Measurements from ENCODE around the gene EDN1.
"Not testable (repeated sequence)": the region's sequence is repeated elsewhere in the genome, so short reads cannot be mapped to it uniquely, and the experiment has no call there.

The EDN1 gene

DNA sequence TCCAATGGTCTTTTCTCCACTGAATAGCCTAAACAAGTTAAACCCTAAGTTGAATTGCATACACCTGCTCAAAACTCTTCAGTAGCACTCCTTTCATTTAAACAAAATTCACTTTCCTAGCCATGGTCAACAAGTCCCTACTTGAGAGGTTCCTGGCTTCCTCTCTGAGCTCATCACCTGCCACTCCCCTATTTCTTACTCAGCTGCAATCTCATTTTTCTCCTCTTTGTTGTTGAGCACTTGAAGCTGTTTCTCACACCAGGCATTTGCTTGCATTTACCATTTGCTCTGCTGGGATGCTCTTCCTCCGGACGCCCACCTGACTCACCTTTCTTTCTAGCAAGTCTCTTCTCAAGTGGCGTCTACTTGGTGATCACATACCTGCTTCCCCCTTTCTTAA is 38.5 kb downstream of the EDN1 start:
- DNase-seq: no peak

DNA sequence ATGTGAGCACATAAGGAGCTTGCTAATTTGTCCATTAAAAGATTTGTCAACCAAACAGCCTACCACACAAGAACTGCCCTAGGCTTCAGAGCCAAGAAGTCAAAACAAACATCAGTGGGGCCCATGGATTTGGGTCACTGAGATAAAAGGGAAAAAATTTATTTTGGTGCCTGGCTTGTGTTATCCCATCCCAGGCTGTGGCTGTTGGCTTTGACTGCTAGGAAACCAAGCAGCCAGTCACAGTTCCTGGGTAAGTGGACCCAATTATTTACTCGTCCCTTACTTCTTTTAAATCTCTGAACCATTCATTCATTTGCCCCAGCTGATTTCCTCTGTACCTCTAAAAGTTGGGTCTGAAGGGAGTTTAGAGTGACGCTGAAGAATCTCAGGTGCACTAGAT is 41.3 kb downstream of the EDN1 start:
- DNase-seq: no peak

DNA sequence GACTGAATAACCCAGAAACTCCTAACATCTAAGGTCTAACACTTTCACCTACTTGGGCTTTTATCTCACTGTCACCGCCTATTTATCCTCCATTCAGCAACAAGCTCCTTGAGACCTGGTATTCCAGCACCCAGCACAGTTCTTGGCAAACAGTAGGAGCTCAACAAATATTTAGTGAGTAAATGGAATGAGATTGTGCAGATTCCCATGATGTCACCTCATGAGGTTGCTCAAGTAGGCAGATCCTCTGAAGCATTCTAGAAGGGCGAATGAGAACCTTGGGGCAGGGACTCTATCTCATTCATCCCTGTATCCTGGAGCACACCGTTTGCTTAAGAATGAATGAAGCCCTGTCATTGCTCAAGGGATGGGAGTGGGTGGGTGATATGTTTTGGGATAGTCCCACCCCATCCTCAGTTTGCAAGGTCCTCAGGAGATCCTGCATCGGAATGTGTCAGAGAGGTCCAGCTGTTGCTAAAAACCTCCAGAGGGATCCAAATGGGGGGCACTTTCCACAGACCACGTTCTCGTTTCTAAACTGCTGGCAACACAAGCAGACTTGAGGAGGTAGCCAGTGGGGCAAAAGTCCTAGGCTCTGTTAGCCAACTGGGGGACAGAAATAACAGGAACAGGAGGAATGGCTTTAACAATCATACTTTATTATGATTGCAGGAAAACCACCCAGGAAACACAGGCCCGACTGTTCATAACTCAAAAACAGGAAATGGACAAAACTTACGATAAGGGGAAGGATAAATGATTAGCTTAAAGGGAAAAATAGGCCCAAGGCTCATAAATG is 42.0 kb downstream of the EDN1 start:
- no peak for DNase-seq

DNA sequence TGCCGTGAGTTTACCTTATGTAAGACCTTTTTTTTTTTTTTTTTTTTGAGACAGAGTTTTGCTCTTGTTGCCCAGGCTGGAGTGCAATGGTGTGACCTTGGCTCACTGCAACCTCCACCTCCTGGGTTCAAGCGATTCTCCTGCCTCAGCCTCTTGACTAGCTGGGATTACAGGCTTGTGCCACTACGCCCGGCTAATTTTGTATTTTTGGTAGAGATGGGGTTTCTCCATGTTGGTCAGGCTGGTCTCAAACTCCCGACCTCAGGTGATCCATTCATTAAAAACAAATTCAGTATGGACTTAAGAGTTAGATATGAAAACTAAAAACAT is 42.6 kb downstream of the EDN1 start:
- not testable (repeated sequence) for DNase-seq

DNA sequence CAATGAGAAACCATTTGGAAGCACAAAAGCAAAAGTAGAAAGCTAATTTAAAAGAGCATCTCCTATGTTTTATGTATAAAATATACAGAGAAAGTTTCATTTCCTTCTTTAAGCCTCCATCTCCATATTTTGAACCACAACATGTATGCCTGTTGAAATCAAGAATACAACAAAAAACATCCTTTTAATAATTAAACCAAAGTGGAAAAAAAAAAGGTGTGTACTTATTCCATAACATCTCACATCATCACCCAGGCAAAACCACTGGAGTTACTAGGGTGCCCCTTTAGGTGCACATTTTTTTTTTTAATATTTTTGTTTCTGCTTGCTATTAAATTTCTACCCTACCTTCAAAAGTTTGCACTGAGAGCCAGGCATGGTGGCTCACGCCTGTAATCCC is 43.0 kb downstream of the EDN1 start:
- DNase-seq: no peak

DNA sequence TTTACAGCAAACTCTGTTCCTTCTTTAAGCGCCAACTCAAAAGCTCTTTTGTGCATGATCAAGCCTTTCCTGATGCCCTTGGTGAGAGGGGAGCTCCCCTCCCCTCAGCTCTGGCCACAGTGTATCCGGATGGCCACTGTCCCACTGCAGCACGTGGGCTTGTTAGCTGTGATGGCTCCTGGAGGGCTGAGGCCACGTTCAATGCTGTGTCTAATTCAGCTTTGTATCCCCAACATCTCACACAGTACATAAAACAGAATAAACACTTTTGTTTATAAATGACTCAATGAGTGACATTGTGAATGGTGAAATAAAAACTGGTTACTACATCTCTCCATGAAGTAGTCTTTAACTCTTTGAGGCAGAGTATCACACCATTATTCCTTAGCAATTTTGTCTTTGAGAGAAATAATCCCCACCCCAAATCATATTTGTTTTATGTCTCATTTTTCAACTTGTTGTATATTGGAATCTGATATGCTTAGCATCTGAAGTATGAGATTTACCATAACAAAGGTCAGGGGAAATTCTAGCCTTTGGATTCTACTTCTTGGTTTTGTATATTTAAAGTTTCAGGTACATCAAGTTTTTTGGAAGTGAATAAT is 44.5 kb downstream of the EDN1 start:
- DNase-seq: no peak

DNA sequence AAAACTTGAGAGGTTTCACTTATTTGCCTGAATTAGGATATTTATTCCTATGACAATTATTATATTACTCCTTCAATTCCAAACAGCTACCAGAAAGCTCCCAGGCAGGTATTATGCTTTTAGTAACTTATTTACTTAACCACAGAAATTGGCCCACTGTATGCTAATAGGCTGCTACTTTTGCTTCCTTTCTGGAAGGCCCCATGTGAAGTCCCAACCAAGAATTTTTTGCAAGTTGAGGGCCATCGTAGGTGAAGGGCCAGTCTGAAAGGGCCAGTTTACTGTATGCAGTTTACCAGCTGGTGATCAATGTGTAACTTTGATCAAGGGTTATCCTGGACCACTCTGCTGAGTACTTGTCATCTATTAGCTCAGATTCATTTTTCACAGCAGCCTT is 45.0 kb downstream of the EDN1 start:
- DNase-seq: no peak

DNA sequence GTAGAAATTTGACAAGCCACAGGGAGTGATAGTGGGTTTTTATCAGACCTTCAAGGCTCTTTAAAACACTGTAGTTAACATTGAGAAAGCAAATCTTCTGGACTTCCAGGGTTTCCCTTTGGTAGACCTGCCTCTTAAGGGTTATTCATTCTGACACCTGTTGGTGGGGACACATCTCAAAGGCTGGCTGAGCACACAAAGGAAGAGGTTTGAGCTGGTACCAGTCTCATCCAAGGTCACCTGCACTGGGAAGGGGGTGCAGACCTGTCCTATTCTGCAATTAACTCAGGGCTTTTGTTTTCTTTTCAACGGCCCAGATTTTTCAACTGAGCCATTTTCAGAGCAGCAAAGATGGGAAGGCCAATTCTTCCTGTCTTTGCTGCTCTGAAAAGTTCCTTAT is 45.6 kb downstream of the EDN1 start:
- DNase-seq: no peak

DNA sequence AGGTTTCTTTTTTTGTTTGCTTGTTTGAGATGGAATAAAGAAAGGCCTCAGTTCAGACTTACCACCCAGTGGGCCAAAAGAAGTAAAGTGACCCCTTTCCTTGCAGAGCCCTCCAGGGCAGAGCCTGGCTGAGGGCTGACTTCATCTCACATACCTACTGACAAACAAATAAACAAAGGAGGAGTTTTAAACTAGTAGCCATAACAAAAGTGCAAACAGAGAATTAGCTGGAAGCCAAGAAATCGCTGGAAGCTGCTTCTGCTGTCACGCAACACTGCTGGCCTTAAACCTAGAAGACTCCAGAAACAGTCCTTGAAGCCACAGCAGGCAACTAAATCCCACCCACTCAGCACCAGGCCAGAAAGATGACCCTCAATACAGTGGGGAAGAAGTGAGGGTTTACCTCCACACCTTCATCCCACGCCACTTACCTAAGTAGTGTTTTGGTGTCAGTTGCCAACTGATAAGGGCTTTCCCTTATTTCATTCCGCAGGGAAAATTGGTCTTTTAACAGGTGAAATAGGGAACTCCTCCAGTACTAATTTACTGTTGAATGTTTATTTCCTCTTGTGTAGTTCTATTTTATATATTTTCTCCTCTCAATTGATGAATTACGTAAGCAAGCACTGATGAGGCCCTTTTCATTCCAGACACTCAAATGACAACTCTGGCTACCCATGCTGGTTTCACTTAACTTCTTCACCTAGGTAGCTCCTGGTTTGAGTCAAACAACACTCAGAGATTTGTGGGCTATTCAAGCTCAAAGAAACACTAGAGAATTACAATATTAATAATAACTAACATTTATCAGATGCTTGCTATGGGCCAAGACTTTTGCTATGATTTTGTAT is 46.2 kb downstream of the EDN1 start:
- no peak for DNase-seq

DNA sequence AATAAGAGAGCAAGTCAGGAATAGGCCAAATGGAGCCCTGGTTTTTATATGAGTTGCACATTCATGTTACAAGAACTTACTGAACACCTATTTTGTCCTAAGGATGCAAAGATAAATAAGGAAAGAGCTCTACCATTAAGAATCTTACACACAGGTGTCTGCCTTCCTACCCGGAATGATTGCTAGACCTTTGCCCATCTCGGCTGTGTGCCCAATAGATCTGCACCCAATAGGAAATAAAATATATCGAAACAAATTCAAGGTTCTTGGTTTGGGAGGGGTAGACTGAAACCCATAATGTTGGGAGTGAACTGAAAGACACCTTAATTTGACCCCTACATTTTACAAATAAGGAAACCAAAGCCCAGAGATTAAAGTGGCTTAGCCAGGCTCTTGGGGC is 48.9 kb downstream of the EDN1 start:
- no peak for DNase-seq

DNA sequence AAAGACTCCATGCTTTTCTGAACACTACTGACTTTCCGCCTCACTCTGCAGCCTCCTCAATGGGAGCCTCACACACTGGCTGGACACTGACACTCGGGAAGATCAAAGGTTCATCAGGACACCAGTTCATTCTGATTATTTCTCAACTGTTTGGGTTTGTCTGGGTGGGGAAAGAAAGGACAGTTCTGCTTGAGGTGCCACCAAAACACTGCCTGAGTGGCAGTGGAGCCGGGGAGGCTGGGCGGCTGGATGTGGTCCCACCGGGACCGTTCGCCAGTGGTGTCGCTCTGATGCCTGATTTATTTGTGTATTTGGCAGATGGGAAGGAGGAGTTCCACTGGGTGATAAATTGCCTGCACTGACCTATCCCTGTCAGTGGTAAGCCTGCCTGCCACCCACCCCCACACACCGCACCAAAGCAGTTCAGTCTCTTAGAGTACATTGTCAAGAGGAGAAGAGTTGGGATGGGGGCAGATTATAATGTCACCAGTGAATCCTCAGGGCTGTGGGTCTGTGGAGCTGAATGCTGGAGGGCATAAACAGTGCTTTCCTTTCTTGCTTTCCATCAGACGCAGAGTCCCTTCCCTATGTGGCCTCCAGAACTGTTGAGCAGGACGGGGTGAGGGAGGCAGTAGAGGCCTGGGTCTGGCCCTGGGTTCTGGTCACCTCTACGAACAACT is 49.8 kb downstream of the EDN1 start:
- no peak for DNase-seq

DNA sequence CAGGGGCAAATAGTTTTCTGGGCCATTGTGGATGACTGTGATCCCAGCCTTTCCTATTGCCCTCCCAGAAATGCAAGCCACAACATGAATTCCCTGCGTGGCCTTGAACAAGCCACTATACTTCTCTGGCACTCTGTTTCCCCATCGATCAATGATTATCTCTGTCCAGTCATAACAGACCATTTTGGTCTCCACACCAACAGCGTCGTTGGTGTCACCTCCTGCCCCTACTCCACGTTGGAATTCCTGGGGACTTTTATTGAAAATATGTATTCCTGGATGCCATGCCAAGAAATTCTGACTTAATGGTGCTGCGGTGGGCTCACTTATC is 50.3 kb downstream of the EDN1 start:
- no peak for DNase-seq

DNA sequence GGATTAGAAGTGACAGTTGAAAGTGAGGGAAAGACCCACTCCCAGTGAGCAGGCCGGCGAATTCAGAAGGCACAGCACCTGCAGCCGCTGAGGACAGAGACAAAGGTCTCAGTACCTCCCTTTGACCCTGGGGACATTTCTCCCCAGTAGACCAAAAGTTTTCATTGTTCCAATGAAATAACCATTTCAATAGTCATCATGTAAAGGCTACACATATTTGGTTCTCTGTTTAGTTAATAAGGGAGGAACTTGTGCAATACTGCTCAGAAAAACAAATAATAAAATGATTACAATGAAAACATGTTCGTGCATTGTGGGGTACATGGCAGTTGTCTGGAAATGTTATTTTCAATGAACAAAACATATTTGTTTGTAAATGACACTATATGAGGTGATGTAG is 52.5 kb downstream of the EDN1 start:
- no peak for DNase-seq

DNA sequence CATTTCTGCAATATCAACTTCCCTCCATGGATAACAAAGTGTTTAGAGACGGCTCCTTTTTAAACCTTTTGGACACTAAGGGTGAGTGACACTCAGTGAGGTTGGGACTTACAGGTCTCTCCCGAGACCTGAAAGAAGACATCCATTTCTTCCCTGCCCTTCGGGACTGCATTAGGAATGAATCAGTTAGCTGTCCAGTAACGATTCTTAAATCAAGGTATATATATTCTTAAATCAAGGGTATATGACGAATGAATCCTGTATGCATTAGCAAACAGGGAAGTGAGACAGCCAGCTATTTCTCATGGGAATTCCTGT is 52.9 kb downstream of the EDN1 start:
- no peak for DNase-seq

DNA sequence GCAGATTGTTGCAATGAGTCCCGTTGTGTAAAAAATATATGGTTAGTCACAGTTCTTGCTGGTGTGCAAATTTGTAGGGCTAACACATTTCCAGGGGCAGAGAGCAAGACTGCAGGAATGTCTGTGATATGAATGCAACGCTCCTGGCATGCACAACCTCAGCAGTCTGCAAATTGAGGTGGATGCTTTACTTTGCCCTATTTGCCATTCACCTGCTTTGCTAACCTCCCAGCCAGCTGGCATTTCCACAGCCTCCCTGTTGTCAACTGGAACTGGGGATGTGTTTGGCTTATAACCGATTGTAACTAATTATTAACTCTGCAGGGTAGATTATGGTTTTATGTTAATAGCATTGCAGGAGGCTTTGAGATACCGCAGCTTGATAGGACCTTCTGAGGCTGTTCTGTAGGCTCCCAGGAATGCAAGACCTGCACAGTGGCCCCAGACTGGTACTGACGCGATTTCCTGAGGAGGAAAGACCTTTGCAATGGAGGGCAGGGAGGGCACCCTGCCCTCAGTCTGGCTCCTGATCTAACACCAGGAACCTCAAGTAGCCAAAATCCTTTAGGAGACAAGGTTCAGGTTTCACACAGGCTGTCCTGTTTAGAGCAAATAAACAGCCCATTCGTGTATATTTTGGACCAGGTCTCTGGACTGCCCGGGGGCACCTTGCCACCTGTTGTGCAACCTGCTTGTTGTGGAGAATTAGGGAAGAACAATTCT is 53.4 kb downstream of the EDN1 start:
- no peak for DNase-seq

DNA sequence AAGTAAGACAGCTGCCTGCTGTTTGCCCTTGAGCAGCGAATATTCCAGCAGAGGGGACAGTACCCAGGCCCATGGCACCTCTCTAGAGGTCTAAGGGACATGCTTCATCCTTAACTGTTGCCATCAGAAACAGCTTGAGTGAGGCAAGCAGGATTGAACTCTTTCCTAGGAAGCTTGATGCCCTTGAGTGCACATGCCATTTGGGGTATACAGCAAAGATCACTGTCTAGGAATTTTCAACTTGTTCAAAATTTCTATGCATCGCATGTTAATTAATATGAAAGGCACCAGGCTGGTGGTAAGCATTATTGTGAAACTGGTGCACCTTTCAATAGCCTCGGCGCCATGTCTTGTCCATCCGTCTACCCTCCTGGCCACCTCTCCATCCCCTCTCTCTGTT is 54.1 kb downstream of the EDN1 start:
- DNase-seq: no peak

DNA sequence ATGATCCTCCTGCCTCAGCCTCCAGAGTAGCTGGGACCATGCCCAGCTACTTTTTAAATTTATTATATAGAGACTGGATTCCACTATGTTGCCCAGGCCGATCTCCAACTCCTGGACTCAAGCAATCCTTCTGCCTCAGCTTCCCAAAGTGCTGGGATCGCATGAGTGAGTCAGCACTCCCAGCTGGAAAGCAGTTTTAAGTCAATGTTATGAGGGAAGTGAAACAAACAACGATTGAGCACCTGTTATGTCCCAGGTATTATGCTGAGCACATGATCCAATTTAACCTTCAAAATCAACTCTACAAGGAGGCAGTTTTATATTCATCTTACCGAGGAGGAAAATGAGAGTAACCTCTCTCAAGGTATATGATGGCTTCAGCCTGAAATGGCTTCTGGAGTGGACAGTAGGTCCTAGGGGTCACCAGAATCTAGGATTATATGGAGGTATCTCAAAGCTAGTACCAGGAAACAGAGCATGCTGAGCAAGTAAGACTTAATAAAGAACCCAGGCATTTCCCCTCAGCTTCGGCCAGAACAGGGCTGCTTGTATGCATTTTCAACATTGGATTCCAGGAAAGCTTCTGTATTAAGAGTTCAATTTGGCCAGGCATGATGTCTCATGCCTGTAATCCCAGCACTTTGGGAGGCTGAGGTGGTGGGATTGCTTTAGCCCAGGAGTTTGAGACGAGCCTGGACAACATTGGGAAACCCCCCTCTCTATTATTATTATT is 55.0 kb downstream of the EDN1 start:
- DNase-seq: no peak

DNA sequence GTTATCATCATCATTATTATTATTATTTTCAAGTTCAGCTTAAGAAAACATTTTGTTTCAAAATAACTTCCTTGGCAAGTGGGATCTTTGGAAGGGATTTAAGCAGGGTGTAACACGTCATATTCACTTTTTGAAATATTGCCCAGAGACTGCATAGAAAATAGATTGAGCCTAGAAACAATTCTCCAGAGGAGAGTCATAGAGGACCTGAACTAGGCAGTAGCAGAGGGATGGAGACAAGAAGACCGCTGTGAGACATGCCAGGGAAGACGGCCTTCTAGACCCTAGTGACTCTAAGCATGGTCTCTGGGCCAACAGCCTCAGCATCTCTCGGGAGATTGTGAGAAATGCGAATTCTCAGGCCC is 55.5 kb downstream of the EDN1 start:
- no peak for DNase-seq

All from stimulated activated CD4-positive, alpha-beta T cell treated with anti-CD3 and anti-CD28 coated beads, Interleukin-4, amount 100 ng/mL, for 1 hour (primary cell).